Sigmoid colon (tissue), 7 donors: Measurements from ENCODE around the gene CORO1A. TPM values are rescaled to one million over a fixed set of nuclear protein-coding genes. Genes with fewer than 3 reads are reported as not detected.

Experiments used
- DNase-seq: peaks from one replicate; pipeline ENCODE4 v3.0.0-alpha.2; 2019
- H3K27ac ChIP-seq, 4 donors: fragments of 200-600 bp; sonication (generic); one replicate each; pipeline ENCODE4 v1.5.1; 2016 to 2019; ENCODE audit warnings: mild to moderate bottlenecking in 1 of 4
- H3K27me3 ChIP-seq, 3 donors: fragments of 200-600 bp; sonication (generic); one replicate each; pipeline ENCODE4 v1.5.1; 2019; ENCODE audit warnings: mild to moderate bottlenecking in 1 of 3
- H3K36me3 ChIP-seq, 4 donors: fragments of 200-600 bp; sonication (generic); one replicate each; pipeline ENCODE4 v1.5.1; 2016 to 2019
- H3K4me1 ChIP-seq, 4 donors: fragments of 200-600 bp; sonication (generic); one replicate each; pipeline ENCODE4 v1.5.1; 2017 to 2019
- H3K4me3 ChIP-seq, 4 donors: fragments of 200-600 bp; sonication (generic); one replicate each; pipeline ENCODE4 v1.5.1; 2017 to 2019; ENCODE audit warnings: mild to moderate bottlenecking in 2 of 4, moderate library complexity in 1 of 4
- H3K9me3 ChIP-seq, 4 donors: fragments of 200-600 bp in 3 of 4; sonication (generic) in 3 of 4; one replicate each; pipeline versions ENCODE4 v1.5.1 to v1.6.1; 2013 to 2019
- CTCF ChIP-seq, 4 experiments: fragments of 450-650 bp in 3 of 4; fragments of 200-600 bp in 1 of 4; IDR thresholded peaks; one replicate each; pipeline ENCODE4 v1.5.1; 2016 to 2019; ENCODE audit warnings: antibody characterized with exemption in 4 of 4, mild to moderate bottlenecking in 3 of 4, moderate library complexity in 2 of 4
- EP300 ChIP-seq, 4 donors: sonication (generic); formaldehyde crosslinking; IDR thresholded peaks; one replicate each; pipeline ENCODE4 v1.6.1; 2017; ENCODE audit warnings: antibody characterized with exemption in 4 of 4
- POLR2A ChIP-seq, 2 donors: fragments of 450-650 bp; IDR thresholded peaks; one replicate each; pipeline ENCODE4 v1.6.1; 2016; ENCODE audit warnings: antibody characterized with exemption in 2 of 2, mild to moderate bottlenecking in 2 of 2, moderate library complexity in 2 of 2
- POLR2AphosphoS5 ChIP-seq, 4 donors: sonication (generic); formaldehyde crosslinking; IDR thresholded peaks; one replicate each; pipeline ENCODE4 v1.6.1; 2017; ENCODE audit warnings: antibody characterized with exemption in 4 of 4
- WGBS, 2 donors: extraction: QIAGEN DNeasy Blood & Tissue Kit; methylation state at CpG; one replicate each; pipeline ENCODE4 v1.1.7; 2013; 5-methylcytosine and 5-hydroxymethylcytosine counted together
- intact Hi-C: fragments of 100-400 bp; cut with DNase I; formaldehyde crosslinking; loops from one replicate; pipeline ENCODE4 v1.15.1; 2023
- polyA plus RNA-seq, 3 donors: library from polyadenylated mRNA; stranded (reverse); fragments of 200-250 nt; gene quantifications; one replicate each; pipeline ENCODE4 v1.2.3, GENCODE V29; 2013
- total RNA-seq, 4 donors: library from RNA; depleted of rRNA; stranded (reverse); fragments of >200 nt; gene quantifications; one replicate each; pipeline ENCODE4 v1.1.0, GENCODE V29; 2016
- donor health status: healthy with polysubstance abuse.
- donor health status: Bipolar disorder and iron deficiency.
- donor health status: healthy.

Gene CORO1A
- total and polyA plus RNA-seq, 7 donors: 14.7 to 309 (median 28.0) TPM

DNA sequence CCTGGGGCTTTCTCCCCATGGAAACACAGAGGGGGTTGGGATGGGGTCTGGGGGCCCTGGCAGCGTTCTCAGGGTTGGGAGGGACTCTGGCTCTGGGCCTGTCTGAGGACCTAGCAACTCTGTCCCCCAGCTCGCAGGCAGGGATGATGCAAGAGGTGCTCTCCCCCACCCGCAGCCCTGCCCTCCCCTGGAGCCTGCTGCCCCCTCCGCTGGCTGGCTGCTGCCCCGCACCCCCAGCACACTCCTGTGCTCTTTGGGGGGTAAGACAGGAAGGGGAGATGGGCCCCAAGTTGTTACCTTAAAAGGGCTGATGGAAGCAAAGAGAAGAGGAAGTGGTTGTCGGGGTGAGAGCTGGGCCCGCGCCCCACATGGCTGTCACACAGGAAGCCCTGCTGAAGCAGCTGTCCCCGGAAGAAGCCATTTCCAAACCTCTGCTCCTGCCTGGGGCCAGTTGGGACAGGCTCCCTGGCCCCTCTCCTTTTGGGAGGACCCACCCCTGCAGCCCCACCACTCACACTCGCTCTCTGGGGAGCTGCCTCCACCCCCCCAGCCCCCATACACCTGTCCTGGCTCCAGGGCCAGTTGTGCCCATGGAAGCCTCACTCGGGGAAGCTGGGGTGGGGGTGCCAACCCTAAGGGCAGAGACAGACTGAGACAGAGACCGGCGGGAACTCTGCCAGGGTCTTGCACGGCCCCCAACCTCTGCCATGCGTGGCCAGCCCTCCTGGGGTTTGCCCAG is 2.5 kb downstream of the CORO1A start:
- Histone ChIP-seq H3K36me3 (no peaks in the 10 kb centered on the region), H3K27me3 (no peaks in the 10 kb centered on the region), H3K27ac (peak overlapping the region; percentile 25 to 42 (median 38)), H3K9me3 (no peaks in the 10 kb centered on the region), H3K4me3 (peak overlapping the region in 1 of 4 donors; percentile 63), H3K4me1 (peaks cover 0 to 17% (median 15%) of the 10 kb centered on the region in 4 donors)
- peak; percentile 74 for DNase-seq
- intact Hi-C loops: no loop called here
- 47 to 78% methylated on average over 15 of the region's 15 CpGs for WGBS, 2 donors
- TF ChIP-seq CTCF (IDR thresholded peaks at IDR 0.05): no peak
- no peak for TF ChIP-seq POLR2AphosphoS5 (IDR thresholded peaks at IDR 0.05)
- no peak for TF ChIP-seq POLR2A (IDR thresholded peaks at IDR 0.05)
- no peak for TF ChIP-seq EP300 (IDR thresholded peaks at IDR 0.05)

- peaks cover 0 to 17% (median 15%) of the 10 kb centered on the region in 4 donors for H3K4me1 ChIP-seq
- WGBS, 2 donors: 63 to 87% methylated on average over 9 of the region's 9 CpGs
- no peaks in the 10 kb centered on the region for H3K36me3 ChIP-seq
- intact Hi-C loops: no loop called here
- no peak for TF ChIP-seq POLR2A (IDR thresholded peaks at IDR 0.05)
- no peak for TF ChIP-seq CTCF (IDR thresholded peaks at IDR 0.05)
- TF ChIP-seq POLR2AphosphoS5 (IDR thresholded peaks at IDR 0.05): no peak
- TF ChIP-seq EP300 (IDR thresholded peaks at IDR 0.05): no peak
- peak overlapping the region in 2 of 4 donors; percentile 4 to 42 for H3K27ac ChIP-seq
- DNase-seq: no peak
- no peaks in the 10 kb centered on the region for H3K9me3 ChIP-seq
- H3K27me3 ChIP-seq: no peaks in the 10 kb centered on the region
- H3K4me3 ChIP-seq: peak overlapping the region in 1 of 4 donors; percentile 63
Measured at GRCh38 chr16:30186444-30186781, 3.0 kb downstream of the CORO1A start.

GRCh38 chr16:30186782-30187555 is 3.6 kb downstream of the CORO1A start:
- Histone ChIP-seq H3K4me1 (peaks cover 0 to 17% (median 15%) of the 10 kb centered on the region in 4 donors), H3K36me3 (no peaks in the 10 kb centered on the region), H3K27me3 (no peaks in the 10 kb centered on the region), H3K4me3 (peak overlapping the region in 1 of 4 donors; percentile 63), H3K27ac (no peak overlapping the region), H3K9me3 (no peaks in the 10 kb centered on the region)
- peak; percentile 81 for DNase-seq
- intact Hi-C loops: no loop called here
- WGBS, 2 donors: 45 to 46% methylated on average over 36 of the region's 36 CpGs
- TF ChIP-seq EP300 (IDR thresholded peaks at IDR 0.05) (no peak), CTCF (IDR thresholded peaks at IDR 0.05) (peak in 3 of 4 experiments; percentile 38 to 55 (median 42))

GRCh38 chr16:30187556-30187865 is 4.1 kb downstream of the CORO1A start:
- TF ChIP-seq CTCF (IDR thresholded peaks at IDR 0.05) (no peak), POLR2AphosphoS5 (IDR thresholded peaks at IDR 0.05) (no peak), EP300 (IDR thresholded peaks at IDR 0.05) (no peak), POLR2A (IDR thresholded peaks at IDR 0.05) (no peak)
- intact Hi-C loops: no loop called here
- WGBS, 2 donors: 76 to 79% methylated on average over 9 of the region's 9 CpGs
- no peak overlapping the region for H3K4me3 ChIP-seq
- H3K36me3 ChIP-seq: no peaks in the 10 kb centered on the region
- DNase-seq: no peak
- H3K27ac ChIP-seq: no peak overlapping the region
- no peaks in the 10 kb centered on the region for H3K27me3 ChIP-seq
- H3K9me3 ChIP-seq: no peaks in the 10 kb centered on the region
- H3K4me1 ChIP-seq: peaks cover 0 to 15% (median 14%) of the 10 kb centered on the region in 4 donors
